ENCODE results near the gene ZFYVE28. TPM values are rescaled to one million over a fixed set of nuclear protein-coding genes. Genes with fewer than 3 reads are reported as not detected.
"Not testable (repeated sequence)": the region's sequence is repeated elsewhere in the genome, so short reads cannot be mapped to it uniquely, and the experiment has no call there.

Gene ZFYVE28
- total RNA-seq, 1 experiment from 2014 or later = 1.5 TPM

DNA sequence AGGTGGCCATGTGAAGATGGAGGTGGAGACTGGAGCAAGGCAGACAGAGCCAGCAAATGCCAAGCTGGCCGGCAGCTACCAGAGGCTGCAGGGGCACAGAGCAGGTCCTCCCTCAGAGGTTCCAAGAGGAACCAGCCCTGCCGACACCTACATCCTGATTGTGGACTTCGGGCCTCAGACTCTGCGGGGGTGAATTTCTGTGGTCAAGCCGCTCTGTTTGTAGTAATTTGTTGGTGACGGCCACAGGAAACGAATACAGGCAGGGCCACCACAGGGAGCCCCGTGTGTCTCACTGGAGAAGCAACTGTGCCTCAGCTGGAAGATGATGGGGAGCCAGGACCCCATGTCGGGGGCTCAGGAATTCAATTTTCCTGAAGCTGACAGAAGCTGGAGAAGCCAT lies 28.3 kb downstream of the ZFYVE28 start:
- Histone ChIP-seq H3K9me3 (no peaks in the 10 kb centered on the region), H3K4me3 (no peak overlapping the region), H3K27me3 (no peaks in the 10 kb centered on the region), H3K36me3 (no peaks in the 10 kb centered on the region)
- DNase-seq = no peak

GRCh38 chr4:2389691-2390090 lies 28.8 kb downstream of the ZFYVE28 start:
- no peaks in the 10 kb centered on the region for H3K9me3 ChIP-seq
- no peaks in the 10 kb centered on the region for H3K36me3 ChIP-seq
- no peak for DNase-seq
- H3K4me3 ChIP-seq = no peak overlapping the region
- no peaks in the 10 kb centered on the region for H3K27me3 ChIP-seq

DNA sequence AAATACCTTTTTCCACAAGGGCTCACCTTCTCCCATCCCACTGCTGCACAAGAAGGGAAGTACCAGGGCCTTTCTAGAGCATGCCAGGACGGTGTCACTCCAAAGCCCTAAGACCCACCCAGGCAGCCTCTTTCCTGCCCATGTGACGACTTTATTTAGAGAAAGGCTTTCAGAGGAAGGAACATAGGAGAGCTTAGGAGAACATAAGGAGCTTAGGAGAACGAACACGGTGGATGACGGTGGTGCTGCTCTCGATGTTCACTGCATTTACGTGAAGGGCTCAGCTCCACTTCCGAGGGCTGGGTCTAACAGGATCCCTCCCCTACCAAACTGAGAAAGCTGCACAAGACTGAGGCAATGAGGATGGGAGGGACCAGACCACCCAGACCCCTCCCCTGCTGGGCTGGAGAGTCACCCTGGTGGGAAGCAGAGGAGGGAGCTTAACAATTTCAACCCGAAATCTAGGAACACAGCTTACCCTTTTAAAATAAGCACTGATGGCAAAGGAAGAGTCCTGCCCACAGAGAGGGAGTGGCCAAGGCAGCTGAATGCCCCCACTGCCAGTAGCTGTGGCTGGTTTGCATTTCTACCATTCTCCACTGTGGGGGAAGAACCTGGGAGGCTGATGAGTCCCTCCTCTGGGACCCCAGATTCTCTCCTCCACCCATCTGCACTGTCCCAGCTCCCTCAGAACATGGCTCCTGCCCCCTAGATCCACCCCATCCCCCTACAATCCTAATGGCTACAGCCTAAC lies 29.8 kb downstream of the ZFYVE28 start:
- Histone ChIP-seq H3K4me3 (no peak overlapping the region), H3K27me3 (no peaks in the 10 kb centered on the region)
- DNase-seq = no peak

DNA sequence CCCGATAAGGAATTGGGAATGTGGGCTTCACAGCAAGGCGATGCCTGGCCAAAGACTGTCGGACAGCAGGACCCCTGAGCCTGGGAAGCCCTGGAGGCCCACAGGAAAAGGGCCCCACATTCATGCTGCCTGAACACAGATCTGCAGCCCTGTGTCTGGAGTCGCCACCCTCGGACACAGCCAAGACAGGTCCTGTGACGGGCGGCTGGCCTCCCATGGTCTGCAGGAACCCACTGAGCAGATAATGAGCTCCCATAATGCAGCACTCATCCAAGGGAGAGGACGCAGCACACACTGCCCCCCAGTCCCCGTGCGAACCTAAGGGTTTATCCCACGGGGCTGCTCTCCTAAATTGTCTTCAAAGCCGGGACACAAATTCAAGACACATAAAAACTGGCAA lies 30.6 kb downstream of the ZFYVE28 start:
- H3K27me3 ChIP-seq = no peaks in the 10 kb centered on the region
- DNase-seq = no peak
- no peaks in the 10 kb centered on the region for H3K36me3 ChIP-seq
- no peaks in the 10 kb centered on the region for H3K9me3 ChIP-seq
- no peak overlapping the region for H3K4me3 ChIP-seq

More for the DNA sequence above, 29.8 kb downstream of the ZFYVE28 start:
- Histone ChIP-seq H3K36me3 (no peaks in the 10 kb centered on the region), H3K9me3 (no peaks in the 10 kb centered on the region)

DNA sequence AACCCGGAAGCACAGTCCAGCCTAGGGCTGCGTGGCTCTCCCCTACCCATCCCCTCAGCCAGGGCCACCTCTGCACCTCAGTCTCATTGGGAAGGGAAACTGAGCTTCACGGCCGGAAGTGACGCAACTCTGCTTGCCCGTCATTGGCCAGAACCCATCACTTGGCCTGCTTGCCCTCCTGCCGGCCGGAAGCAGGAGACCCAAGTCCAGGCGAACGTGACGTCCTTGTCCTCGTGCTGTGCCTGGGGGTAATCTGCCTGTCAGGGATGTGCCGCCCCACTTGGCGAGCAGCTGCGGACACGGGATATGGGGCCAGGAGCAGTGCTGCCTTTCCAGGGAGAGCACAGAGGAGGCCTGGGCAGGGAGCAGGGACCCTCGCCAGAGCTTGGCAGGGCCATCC lies 31.2 kb downstream of the ZFYVE28 start:
- no peak for DNase-seq
- no peak overlapping the region for H3K4me3 ChIP-seq
- no peaks in the 10 kb centered on the region for H3K27me3 ChIP-seq
- H3K36me3 ChIP-seq = no peaks in the 10 kb centered on the region
- H3K9me3 ChIP-seq = no peaks in the 10 kb centered on the region

- no peak for DNase-seq
- Histone ChIP-seq H3K9me3 (no peaks in the 10 kb centered on the region), H3K4me3 (no peak overlapping the region), H3K27me3 (no peaks in the 10 kb centered on the region), H3K36me3 (no peaks in the 10 kb centered on the region)
Observed at GRCh38 chr4:2386717-2387116, 31.7 kb downstream of the ZFYVE28 start.

DNA sequence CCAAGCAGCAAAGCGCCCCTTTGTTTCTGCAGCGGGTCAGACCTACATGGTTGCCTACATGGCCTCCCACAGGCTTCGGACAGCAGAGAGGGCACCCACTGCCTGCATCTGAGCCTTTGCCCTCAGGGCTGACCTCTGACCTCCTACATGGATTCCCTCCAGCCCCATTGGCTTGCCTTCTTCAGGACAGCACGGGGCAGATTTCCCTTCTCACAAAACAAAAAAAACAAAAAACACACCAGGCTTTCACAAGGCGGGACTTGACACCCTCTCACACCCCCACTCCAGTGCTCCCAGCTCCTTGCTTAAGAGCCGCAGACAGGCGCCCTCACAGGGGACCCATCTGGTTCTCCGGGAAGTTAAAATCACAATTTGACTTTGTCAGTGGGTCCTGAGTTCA lies 32.9 kb downstream of the ZFYVE28 start:
- Histone ChIP-seq H3K36me3 (no peaks in the 10 kb centered on the region), H3K4me3 (no peak overlapping the region), H3K9me3 (no peaks in the 10 kb centered on the region), H3K27me3 (no peaks in the 10 kb centered on the region)
- DNase-seq = no peak

DNA sequence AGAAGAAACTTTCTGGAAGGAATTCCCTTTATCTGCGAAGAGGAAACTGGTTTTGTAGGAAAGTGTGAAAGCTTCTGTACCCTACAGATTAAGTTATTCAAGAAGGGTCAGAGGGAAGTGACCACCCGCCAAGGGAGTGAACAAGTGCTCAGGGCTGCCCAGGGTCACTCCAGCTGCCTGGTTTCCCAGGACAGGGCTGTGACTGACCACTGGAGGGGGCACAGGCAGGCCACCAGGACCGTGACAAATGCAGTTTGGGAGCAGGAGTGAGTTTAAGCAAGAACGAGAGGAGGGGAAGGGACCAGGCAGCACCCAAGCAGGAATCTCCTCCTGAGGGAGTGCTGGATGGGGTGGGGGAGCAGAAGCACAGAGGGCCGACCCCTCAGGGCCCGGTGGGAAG lies 34.2 kb downstream of the ZFYVE28 start:
- DNase-seq = no peak
- Histone ChIP-seq H3K4me3 (no peak overlapping the region), H3K36me3 (no peaks in the 10 kb centered on the region), H3K27me3 (no peaks in the 10 kb centered on the region), H3K9me3 (no peaks in the 10 kb centered on the region)

- no peak for DNase-seq
- Histone ChIP-seq H3K4me3 (no peak overlapping the region), H3K36me3 (no peaks in the 10 kb centered on the region), H3K9me3 (no peaks in the 10 kb centered on the region), H3K27me3 (no peaks in the 10 kb centered on the region)
Observed at GRCh38 chr4:2383760-2384159, 34.7 kb downstream of the ZFYVE28 start.

DNA sequence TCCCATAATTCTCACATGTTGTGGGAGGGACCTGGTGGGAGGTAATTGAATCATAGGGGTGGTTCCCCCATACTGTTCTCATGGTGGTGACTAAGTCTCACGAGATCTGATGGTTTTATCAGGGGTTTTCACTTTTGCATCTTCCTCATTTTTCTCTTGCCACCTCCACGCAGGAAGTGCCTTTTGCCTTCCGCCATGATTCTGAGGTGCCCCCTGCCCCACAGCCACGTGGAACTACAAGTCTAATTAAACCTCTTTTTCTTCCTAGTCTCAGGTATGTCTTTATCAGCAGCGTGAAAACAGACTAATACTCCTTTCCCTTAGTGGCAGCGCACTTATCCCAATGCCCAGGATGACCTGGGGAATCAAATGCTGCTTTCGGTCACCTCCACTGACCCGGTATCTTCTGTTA lies 35.2 kb downstream of the ZFYVE28 start:
- H3K9me3 ChIP-seq, DNase-seq, H3K27me3 ChIP-seq, H3K36me3 ChIP-seq, H3K4me3 ChIP-seq: not testable (repeated sequence)

DNA sequence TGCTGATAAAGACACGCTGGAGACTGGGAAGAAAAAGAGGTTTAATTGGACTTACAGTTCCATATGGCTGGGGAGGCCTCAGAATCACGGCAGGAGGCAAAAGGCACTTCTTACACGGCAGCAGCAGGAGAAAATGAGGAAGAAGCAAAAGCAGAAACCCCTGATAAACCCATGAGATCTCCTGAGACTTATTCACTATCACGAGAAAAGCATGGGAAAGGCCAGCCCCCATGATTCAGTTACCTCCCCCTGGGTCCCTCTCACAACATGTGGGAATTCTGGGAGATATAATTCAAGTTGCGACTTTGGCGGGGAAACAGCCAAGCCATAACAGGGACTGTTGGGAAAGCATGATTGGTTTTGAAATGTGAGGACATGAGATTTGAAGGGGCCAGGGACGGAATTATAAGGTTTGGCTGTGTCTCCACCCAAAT lies 35.7 kb downstream of the ZFYVE28 start:
- not testable (repeated sequence) for H3K4me3 ChIP-seq, H3K36me3 ChIP-seq, DNase-seq, H3K9me3 ChIP-seq, H3K27me3 ChIP-seq

- H3K4me3 ChIP-seq, DNase-seq, H3K27me3 ChIP-seq, H3K36me3 ChIP-seq, H3K9me3 ChIP-seq: not testable (repeated sequence)
Observed at GRCh38 chr4:2380589-2380988, 37.9 kb downstream of the ZFYVE28 start.

- Histone ChIP-seq H3K36me3 (no peaks in the 10 kb centered on the region), H3K27me3 (no peaks in the 10 kb centered on the region), H3K4me3 (no peak overlapping the region), H3K9me3 (no peaks in the 10 kb centered on the region)
- DNase-seq = peak; percentile 7
Observed at GRCh38 chr4:2378898-2379297, 39.5 kb downstream of the ZFYVE28 start.

DNA sequence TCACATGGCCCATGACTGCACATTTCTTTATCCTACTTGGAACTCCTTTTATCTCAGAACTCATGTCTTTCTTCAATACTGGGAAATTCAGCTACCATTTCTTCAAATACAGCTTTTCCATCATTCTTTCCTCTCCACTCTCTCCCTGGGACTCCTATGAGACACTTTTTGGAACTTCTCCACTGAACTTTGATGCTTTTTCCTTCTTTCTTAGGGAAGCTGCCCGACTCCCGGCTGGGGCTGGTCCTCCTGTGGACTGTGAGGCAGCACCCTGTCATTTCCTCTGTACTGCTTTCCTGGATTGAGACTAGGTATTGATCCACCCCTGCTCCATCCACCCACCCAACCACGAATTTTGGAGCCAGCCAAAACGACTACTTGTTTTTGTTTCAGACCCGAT lies 40.0 kb downstream of the ZFYVE28 start:
- Histone ChIP-seq H3K9me3 (no peaks in the 10 kb centered on the region), H3K36me3 (no peaks in the 10 kb centered on the region), H3K27me3 (no peaks in the 10 kb centered on the region), H3K4me3 (no peak overlapping the region)
- DNase-seq = peak; percentile 26

DNA sequence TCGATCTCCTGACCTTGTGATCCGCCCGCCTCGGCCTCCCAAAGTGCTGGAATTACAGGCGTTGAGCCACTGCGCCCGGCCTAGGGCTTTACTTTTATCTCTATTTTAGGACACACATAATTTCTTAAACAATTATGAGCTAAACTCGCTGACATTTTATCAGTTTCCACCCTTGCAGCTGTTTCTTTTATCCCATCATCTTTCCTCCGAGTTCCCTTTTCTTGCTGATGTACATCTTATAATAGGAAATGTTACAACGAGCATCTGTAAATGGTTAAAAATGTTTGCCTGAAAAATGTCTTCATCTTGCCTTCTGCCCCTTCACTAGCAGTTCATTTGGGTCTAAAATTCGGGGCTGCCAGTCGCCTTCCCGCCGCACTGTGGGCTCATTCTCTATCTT lies 41.2 kb downstream of the ZFYVE28 start:
- no peaks in the 10 kb centered on the region for H3K9me3 ChIP-seq
- H3K4me3 ChIP-seq = no peak overlapping the region
- no peak for DNase-seq
- H3K36me3 ChIP-seq = no peaks in the 10 kb centered on the region
- no peaks in the 10 kb centered on the region for H3K27me3 ChIP-seq

DNA sequence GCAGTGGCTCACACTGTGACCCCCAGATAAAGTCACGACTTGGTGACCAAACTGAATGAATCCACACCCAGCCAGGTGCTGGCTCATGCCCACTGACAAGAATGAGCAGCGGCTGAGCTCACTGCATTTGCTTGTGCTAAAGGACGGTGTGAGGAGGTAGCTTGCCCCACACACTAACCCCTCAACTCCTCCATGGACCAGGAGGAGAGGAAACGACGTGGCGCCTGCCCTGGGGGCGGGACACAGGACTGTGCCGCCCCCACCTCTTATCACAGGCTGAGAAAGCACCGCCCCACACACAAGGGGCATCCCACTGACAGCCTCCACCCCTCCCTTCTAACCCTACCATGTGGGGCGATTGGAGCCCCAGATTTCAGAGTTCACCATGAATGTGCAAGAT lies 43.0 kb downstream of the ZFYVE28 start:
- H3K4me3 ChIP-seq = no peak overlapping the region
- H3K27me3 ChIP-seq = no peaks in the 10 kb centered on the region
- DNase-seq = no peak
- no peaks in the 10 kb centered on the region for H3K36me3 ChIP-seq
- no peaks in the 10 kb centered on the region for H3K9me3 ChIP-seq

DNA sequence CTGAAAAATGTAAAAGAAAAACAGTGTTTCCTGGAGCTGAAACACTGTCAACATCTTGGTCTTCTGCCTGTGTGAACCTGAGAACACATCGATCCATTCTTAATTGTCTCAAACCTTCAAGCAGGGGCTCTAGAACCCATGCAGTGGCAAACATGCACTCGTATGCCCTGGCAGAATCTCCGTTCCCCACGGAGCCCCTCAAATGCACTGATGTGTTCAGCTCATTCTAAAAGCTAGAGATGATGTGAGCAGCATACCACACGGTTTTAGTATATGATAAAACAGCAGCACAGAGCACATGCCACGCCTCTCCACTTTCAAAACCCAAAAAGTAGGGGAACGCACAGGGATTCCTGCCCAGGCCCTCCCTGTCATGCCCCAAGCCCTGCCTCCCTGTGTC lies 44.9 kb downstream of the ZFYVE28 start:
- no peaks in the 10 kb centered on the region for H3K9me3 ChIP-seq
- H3K27me3 ChIP-seq = no peaks in the 10 kb centered on the region
- H3K4me3 ChIP-seq = no peak overlapping the region
- no peak for DNase-seq
- H3K36me3 ChIP-seq = no peaks in the 10 kb centered on the region

DNA sequence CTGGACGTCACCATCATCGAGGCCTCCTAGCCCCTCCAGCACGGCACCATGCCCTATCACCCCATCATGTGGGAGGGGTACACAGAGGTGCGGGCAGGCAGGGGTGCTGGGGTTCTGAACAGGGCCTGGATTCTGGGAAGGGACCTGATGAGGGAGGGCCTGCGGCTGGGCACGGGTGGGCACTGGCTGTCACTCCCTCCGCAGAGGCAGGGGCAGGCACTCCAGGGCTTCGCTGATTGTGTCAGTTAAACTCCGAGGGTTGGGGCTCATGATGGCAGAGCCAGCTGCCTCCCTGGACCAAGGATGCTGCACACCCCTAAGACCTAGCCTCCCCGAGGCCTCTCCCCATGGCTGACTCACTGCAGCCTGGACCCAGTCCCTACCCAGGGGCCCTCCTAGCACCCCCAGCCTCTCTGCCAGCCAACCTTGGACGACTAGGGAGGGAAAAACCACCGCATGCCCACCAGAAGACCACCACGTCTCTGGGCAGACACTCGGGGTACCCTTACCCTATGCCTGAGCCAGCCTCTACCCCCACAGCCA lies 45.9 kb downstream of the ZFYVE28 start:
- H3K4me3 ChIP-seq = no peak overlapping the region
- no peaks in the 10 kb centered on the region for H3K9me3 ChIP-seq
- no peak for DNase-seq
- no peaks in the 10 kb centered on the region for H3K27me3 ChIP-seq
- H3K36me3 ChIP-seq = no peaks in the 10 kb centered on the region
